HG03196 (cell line): ENCODE data around the gene PRSS16.
"Not testable (repeated sequence)": the region's sequence is repeated elsewhere in the genome, so short reads cannot be mapped to it uniquely, and the experiment has no call there.

Source experiments
- ATAC-seq: cut with Tn5 transposase; IDR thresholded peaks from one replicate; pipeline ENCODE4 v1.9.1; 2021; ENCODE audit not compliant: unreplicated experiment

The PRSS16 gene

DNA sequence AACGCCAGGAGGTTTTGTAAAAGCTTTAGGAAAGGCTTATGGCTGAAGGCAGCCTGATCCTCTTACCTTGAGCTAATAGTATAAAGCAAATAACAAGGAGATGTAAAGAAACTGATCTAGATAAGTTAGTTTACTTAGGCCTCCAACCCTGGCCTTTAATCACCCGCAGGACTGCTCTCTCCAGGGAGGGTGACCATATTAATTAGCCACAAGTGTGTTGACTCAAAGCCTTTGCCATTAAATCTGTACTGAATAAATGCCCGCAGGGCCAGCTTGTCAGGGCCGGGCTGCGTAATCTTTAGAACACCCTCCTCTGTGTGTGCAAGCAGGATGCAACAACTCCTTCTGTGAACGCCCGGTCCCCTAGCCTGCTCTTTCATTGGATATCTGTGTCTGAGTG is 6.1 kb upstream of the PRSS16 start:
- no peak for ATAC-seq

DNA sequence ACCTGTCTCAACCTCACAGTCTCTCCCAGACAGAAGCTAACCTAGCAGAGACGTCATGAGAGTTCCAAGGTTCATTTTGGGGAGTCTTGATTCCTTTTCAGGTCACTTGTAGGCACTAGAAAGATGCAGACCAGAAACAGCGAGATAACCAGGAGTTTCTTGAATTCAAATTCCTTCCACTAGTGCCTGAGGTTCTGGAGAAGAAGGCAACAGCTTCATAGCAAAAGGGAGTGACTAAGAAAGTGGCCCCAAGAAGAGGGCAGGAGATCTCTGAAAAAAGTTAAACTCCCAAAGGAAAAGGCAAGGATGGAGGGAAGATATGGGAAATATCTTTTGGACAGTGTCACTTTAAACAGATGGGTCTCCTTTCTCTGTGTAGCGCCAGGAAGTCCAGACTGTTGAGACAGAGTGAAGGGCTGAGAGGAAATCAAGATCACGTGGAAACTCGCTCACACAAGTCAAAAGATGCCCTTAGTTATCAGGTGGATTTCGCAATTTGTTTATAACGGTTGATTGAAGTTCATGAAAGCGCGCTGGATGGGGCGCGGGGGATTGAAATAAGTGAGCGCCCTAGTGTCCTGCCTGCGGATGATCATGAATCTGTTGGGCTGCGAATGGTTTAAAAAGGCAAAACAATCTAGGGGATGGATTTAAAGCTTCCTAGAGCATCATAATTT is 4.8 kb upstream of the PRSS16 start:
- no peak for ATAC-seq

DNA sequence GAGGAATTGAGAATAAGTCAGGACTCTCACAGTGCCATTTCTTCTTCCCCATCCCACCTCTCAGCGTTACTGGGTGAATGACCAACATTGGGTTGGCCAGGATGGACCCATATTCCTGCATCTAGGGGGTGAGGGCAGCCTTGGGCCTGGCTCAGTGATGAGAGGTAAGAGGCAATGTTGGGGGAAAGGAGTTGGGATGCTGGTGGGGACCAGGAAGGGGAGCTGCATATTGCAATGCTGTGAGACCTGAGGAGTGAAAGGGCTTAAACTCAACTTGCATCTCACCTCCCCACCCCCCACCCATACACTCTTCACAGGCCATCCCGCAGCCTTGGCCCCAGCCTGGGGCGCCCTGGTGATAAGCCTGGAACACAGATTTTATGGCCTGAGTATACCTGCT is 1.3 kb downstream of the PRSS16 start:
- no peak for ATAC-seq

DNA sequence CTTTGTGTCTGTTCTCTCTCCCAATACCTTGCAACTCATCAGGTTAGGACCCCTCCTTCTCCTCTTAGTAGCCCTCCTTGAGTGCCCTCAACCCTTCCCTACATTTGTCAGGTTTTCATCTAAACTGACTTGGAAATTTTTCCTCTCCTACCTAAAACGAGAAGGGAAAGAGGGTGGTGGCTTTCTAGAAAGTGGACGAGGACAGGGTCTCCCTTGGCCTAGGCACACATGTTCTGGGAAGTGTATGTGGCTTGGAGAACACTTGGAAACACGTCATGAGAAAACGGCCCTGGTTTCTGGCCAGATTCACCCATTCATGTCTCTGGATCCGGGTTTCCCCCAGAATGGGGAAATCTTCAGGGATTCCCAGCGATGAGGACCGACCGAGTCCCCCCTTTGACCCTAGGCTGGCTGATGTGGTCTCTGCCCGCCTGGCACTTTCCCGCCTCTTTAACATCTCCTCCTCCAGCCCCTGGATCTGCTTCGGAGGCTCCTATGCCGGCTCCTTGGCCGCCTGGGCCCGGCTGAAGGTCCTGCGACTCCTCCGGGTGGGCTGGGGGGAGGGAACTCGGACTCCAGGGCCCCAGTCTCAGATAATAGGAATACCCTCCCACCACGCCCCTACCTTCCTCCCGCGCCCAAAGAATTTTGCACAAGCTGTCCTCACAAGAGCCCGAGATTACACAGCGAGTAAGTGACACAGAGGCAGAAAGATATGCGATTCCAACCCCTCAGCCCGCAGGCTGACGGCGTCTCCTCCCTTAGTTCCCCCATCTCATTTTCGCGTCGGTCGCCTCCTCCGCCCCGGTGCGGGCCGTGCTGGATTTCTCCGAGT is 3.0 kb downstream of the PRSS16 start:
- ATAC-seq, result no peak

DNA sequence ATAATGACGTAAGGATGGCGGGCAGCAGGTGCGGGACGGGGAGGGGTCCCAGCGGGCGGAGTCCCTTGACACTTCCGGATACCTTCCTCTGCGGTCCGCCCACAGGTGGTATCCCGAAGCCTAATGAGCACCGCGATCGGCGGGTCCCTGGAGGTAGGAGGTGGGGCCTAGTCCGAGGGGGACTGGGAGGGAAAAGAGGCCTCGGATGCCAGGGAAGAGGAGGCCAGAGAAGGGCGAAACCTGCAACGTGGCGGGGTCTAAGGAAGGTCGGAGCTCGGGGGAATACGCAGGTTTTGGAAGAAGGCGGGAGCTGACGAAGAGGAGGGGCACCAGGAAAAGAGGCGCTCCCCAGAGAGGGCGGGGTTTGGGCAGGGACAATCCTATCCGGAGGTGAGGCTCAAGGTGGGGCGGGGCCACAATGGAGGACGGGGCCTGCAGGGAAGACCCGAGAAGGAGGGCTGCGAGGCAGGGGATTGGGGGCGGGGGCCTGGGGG is 3.7 kb downstream of the PRSS16 start:
- peak; percentile 57 for ATAC-seq

DNA sequence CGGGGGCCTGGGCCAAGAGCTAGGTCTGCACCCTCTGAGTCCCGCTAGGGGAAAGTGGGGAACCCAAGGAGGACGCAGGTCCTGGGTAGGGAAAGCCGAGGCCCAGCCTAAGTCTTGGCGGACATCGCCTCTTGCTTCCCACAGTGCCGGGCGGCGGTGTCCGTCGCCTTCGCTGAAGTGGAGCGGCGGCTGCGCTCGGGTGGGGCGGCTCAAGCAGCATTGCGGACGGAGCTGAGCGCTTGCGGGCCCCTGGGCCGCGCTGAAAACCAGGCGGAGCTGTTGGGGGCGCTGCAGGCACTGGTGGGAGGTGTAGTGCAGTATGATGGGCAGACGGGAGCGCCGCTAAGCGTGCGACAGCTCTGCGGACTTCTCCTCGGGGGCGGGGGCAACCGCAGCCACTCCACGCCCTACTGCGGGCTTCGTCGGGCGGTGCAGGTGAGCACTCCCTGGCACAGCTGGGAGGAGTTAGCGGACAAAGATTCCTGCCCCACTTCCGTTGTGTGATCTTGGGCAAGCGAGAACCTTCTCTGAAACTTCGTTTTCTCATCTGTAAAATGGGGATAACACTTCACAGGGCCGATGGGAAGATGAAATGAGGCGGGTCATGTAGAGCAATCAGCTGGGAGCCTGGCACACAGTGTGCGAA is 4.2 kb downstream of the PRSS16 start:
- peak; percentile 71 for ATAC-seq

DNA sequence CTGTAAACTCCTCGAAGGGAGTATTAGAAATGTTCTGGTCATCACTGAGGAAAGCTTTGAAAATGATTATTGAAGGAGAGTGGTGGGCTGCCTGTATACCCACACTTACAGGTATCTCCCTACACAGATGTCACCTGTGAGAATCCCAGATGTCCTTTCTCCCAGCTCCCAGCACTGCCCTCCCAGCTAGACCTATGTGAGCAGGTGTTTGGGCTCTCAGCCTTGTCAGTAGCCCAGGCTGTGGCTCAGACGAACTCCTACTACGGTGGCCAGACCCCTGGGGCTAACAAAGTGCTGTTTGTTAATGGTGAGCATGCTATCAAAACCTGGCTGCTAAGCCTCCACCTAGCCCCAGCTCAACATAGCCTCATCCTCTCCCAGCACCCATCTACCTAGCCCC is 7.1 kb downstream of the PRSS16 start:
- ATAC-seq, result no peak

DNA sequence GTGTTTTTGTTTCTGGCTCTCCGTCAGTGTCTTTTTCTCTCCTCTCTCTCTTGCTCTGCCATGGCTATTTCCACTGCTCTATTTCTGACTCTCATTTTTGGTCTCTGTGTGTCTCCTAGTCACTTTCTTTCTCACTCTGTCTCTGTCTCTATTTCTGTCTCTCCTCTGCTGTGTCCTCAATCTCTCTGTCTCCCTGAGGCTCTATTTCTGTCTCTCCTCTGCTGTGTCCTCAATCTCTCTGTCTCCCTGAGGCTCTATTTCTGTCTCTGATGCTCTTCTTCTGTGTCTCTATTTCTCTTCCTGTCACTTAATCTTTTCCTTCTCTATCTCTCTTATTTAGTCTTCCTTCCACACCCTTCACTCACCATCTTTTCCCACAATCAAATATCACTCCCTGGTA is 8.4 kb downstream of the PRSS16 start:
- no peak for ATAC-seq

DNA sequence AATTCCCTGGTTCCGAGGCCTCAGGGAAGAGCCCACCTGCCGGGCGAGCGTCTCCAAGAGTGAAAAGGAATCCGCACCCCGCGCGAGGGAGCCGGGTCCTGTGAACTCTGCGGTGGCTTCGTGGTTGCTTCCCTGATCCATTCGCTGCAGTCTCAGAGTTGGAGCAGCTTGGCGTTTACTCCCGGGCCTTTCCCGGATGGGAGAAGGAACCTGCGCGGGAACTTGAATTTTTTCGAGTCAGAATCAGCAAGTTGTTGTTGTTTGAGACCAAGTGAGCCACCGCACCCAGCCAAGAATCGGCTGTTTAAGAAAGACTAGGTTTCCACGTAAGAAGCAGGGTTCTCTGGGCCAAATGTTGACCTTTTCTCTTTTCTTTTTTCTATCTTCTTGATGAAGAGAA is 12.9 kb downstream of the PRSS16 start:
- ATAC-seq, result no peak

DNA sequence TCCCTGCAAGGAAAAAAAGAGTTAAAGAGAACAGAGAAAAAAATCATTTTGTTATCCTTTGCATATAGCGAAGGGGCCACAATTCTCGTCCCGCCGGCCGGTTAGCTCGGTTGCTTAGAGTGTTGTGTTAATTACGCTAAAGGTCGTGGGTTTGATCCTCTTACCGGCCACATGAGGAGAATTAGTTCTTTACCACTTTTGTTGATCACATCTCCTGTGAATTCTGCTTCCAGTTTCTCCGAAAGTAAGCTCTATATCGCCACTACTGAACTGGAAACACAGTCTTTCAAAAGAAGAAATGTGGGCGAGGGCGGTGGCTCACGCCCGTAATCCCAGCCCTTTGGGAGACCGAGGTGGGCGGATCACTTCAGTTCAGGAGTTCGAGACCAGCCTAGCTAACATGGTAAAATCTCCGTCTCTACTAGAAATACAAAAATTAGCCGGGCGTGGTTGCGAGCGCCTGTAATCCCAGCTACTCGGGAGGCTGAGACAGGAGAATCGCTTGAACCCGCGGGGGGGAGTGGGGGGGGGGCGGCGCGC is 13.4 kb downstream of the PRSS16 start:
- ATAC-seq, result no peak

DNA sequence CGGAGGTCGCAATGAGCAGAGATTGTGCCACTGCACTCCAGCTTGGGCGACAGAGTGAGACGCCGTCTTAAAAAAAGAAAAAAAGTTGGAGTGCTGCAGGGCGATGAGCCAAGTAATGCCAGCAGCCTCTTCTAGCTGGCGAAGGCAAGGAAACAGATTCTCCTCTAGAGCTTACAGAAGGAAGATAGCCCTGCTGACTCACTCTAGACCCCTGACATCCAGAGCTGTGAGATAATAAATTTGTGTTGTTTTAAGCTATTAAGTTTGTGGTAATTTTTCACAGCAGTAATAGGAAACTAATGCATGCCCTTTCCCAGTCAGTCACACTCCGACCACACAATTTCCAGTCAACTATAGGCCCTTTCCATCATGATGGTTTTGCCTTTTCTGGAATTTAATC is 16.4 kb downstream of the PRSS16 start:
- no peak for ATAC-seq

DNA sequence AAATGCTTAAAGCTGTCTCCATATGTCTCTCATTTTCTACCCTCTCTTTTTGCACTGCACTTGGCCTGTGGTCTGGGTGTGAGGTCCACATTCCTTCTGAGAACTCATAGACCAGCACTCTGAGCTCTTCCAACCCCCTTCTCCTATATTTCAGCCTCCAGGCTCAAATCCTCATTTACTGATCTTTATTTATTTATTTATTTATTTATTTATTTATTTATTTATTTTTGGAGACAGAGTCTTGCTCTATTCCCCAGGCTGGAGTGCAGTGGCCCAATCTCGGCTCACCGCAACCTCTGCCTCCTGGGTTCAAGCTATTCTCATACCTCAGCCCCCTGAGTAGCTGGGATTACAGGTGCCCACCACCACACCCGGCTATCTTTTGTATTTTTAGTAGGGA is 19.5 kb downstream of the PRSS16 start:
- ATAC-seq, result not testable (repeated sequence)

DNA sequence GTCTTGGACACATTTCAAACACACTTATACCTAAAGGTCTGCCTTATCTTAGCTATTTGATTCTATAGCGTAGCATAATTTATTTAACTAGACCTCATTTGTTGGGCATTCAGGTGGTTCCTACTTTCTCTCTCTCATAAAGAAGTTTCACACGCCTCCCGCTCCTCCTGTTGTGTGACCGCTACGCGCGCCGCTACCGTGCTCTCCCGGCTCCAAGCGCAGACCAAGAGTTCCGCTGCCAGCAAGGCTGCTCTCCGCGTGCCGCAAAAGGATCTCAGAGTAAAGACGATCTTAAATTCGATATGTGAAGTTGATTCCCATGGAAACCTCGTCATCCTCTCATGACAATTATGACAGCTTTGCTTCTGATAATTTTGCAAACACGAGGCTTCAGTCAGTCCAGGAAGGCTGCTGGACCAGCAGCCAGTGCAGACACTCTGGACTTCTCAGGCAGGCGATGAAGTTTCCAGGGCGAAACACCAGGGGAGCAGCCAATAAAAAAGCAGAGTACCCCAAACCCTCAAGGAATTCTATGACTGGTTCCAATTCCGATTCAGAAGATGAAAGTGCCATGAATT is 20.4 kb downstream of the PRSS16 start:
- ATAC-seq, result no peak

DNA sequence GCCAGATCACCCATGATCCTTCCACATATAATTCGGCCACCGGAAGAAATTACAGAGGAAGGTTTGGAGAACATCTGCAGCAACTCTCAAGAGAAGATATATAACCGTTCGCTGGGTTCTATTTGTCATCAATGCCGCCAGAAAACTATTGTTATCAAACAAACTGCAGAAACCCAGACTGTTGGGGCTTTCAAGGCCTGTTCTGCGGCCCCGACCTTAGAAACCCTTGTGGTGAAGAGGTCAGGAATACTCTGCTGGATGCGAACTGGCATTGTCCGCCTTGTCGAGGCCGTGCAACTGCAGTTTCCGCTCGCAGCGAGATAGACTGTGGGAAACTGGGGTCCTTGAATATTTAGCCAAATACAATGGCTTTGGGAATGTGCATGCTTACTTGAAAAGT is 21.3 kb downstream of the PRSS16 start:
- ATAC-seq, result no peak

DNA sequence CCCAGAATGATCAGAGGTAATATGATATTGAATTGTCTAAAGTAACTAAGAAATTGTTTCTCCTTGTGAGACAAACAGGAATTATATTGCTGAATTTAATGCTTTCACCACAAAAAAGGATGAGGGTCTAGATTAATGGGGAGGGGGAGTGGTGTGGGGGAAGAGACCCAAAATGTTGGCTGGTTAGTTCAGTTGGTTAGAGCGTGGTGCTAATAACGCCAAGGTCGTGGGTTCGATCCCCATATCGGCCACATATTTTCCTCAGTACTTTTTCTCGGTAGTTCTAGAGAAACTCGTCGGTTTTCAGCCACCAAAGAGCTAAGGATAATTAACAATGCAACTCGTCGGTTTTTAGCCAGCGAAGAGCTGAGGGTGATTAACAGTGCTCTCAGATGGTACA is 26.3 kb downstream of the PRSS16 start:
- ATAC-seq, result no peak

DNA sequence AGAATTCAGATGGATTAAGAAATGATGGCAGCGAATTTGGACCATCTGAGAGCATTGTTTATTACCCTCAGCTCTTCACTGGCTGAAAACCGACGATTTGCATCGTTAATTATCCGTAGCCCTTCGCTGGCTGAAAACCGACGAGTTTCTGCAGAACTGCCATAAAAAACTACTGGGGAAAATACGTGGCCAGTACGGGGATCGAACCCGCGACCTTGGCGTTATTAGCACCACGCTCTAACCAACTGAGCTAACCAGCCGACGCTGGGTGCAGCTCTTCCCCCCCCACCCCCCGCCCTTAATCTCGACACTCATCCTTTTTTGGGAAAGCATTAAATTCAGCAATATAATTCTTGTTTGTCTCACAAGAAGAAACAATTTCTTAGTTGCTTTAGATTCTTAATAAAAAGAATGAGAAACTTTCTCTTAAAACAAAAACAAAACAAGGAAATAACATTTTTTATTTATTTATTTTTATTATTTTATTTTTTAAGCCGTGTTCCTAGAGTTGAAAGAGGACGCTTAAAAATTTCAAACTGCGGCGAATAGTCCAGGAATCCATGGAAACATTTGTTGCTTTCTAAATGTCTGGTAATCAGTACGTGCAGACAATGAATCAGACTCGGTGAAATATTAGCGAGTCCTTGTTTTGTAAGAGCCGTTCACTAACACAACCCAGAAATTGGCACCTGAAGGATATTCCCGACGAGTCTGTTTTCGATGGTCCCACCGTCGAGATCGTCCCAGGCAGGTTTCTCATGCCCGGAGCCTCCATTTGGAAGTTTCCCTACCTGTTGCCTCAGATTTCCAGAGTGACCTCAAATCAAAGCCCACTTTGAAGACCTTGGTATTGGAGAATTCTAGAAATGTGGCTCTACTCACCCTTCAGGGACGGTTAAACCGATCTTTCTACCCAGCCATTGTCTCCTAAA is 27.8 kb downstream of the PRSS16 start:
- ATAC-seq, result no peak

DNA sequence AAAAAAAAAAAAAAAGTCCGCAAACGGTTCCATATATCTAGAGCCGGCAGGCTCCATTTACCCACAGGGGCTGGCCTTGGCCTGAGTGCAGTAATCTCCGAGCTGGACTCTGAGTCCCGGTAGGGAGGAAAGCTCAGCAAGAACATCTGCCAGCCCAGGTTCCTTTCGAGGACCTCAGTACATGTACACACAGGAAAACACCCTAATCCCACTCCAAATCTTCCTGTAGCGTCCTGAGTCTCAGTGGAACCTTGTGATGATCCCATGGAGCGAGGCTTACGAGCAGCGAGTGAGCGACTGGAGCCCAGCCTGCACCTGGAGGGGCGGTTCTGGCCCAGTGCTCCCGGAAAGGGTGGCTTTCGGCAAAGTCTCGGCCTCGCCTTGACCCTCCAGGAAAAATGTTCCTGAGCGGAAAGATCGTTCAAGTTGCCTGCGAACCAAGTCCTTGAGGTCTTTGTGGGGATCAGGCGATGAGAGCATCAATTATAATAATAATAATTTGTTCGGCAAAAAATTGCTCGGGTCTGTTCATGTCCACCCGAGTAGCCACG is 32.1 kb downstream of the PRSS16 start:
- no peak for ATAC-seq

DNA sequence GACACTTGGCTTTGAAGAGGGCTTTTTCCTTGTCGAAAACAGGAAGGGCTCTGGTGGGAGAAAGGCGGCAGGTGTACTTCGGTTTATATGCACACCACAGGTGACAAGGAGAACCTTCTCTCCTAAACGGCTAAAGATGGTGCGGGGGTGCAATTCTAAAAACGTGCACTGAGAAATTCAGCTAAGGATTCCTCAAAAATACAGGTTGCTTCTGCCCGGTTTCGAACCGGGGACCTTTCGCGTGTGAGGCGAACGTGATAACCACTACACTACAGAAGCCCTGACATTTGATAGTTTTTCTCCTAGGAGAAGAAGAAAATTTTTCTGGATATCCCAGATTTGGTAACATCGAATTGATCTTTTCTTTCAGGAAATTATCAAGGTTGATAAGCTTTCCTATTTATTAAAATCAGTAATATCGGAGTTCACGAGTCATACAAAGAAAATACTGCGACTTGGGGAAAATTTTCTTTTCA is 32.6 kb downstream of the PRSS16 start:
- no peak for ATAC-seq

DNA sequence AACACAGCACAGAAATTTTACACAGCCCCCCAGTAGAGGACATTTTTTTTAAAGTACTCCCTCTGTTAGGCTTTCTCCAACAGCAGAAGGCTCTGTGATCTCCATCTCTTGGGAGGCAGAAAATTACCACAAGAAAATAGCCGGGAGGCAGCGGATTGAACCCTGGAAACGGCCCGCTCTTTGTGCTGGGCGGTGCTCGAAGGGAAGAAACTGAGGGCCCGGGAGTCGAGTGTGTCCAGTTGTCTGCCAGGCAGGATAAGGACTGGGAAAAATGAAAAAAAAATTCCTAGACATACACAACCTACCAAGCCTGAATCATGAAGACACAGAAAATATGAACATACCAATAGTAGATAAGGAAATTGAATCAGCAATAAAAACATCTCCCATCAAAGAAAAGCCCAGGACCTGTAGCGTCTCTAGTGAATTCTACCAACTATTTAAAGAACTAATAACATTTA is 33.1 kb downstream of the PRSS16 start:
- no peak for ATAC-seq

DNA sequence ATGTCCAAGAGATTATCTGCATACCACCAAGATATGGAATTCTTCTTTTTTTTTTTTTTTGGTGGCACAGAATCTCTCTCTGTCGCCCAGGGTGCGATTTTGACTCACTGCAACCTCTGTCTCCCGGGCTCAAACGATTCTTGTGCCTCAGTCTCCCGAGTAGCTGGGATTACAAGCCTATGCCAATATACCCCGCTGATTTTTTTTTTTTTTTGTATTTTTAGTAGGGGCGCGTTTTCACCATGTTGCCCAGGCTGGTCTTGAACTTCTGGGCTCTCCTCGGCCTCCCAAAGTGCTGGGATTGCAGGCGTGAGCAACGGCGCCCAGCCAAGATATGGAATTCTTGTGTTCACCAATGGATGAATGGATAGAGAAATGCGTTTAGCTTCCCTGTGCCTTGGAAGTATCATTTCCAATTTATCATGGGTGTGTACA is 33.6 kb downstream of the PRSS16 start:
- no peak for ATAC-seq
